GM23338 (cell line): ENCODE results near the gene CDK11A.
"Not testable (repeated sequence)": the region's sequence is repeated elsewhere in the genome, so short reads cannot be mapped to it uniquely, and the experiment has no call there.

ENCODE experiments used
- EZH2 ChIP-seq: fragments of 200-600 bp; sonication (generic); IDR thresholded peaks from one replicate; pipeline ENCODE4 v1.8.0; 2017; ENCODE audit warnings: antibody characterized with exemption, mild to moderate bottlenecking, low read depth; ENCODE audit not compliant: unreplicated experiment
- EZH2phosphoT487 ChIP-seq: fragments of 200-600 bp; sonication (generic); IDR thresholded peaks from one replicate; pipeline ENCODE4 v1.8.1; 2018; ENCODE audit warnings: antibody characterized with exemption; ENCODE audit not compliant: unreplicated experiment
- JUNB ChIP-seq: IDR thresholded peaks from one replicate; pipeline ENCODE4 v1.6.1; 2016; ENCODE audit warnings: antibody characterized with exemption; ENCODE audit not compliant: unreplicated experiment
- POLR2AphosphoS5 ChIP-seq: IDR thresholded peaks from 2 replicates; pipeline ENCODE4 v1.6.1; 2016; ENCODE audit warnings: antibody characterized with exemption, low read depth
- STAT1 ChIP-seq: IDR thresholded peaks from one replicate; pipeline ENCODE4 v1.6.1; 2016; ENCODE audit warnings: antibody characterized with exemption; ENCODE audit not compliant: unreplicated experiment
- ZNF114 ChIP-seq: fragments of 250-450 bp; sonication (Bioruptor Pico); IDR thresholded peaks from 2 replicates; pipeline ENCODE4 v1.5.0; 2020; ENCODE audit warnings: mild to moderate bottlenecking, moderate library complexity
- ZNF331 ChIP-seq: fragments of 250-450 bp; sonication (Bioruptor Pico); IDR thresholded peaks from 2 replicates; pipeline ENCODE4 v1.5.0; 2020; ENCODE audit warnings: low read depth, mild to moderate bottlenecking, moderate library complexity
- TF ChIP-seq, protein P1 (sequence below), 2 experiments: fragments of 200-600 bp in 1 of 2; sonication (generic) in 1 of 2; conservative IDR thresholded peaks; 2 replicates each; pipeline versions ENCODE4 v1.5.1 to v1.6.1; 2016 to 2017; ENCODE audit warnings: antibody characterized with exemption in 2 of 2, low read depth in 2 of 2, mild to moderate bottlenecking in 2 of 2, moderate library complexity in 1 of 2
- TF ChIP-seq, protein P2 (sequence below): IDR thresholded peaks from one replicate; pipeline ENCODE4 v1.6.1; 2018; ENCODE audit warnings: antibody characterized with exemption; ENCODE audit not compliant: unreplicated experiment

- not testable (repeated sequence) for TF ChIP-seq EZH2; STAT1; ZNF114 (CRISPR knock-in tag); EZH2phosphoT487; JUNB; POLR2AphosphoS5; ZNF331
- TF ChIP-seq, protein P1, sequence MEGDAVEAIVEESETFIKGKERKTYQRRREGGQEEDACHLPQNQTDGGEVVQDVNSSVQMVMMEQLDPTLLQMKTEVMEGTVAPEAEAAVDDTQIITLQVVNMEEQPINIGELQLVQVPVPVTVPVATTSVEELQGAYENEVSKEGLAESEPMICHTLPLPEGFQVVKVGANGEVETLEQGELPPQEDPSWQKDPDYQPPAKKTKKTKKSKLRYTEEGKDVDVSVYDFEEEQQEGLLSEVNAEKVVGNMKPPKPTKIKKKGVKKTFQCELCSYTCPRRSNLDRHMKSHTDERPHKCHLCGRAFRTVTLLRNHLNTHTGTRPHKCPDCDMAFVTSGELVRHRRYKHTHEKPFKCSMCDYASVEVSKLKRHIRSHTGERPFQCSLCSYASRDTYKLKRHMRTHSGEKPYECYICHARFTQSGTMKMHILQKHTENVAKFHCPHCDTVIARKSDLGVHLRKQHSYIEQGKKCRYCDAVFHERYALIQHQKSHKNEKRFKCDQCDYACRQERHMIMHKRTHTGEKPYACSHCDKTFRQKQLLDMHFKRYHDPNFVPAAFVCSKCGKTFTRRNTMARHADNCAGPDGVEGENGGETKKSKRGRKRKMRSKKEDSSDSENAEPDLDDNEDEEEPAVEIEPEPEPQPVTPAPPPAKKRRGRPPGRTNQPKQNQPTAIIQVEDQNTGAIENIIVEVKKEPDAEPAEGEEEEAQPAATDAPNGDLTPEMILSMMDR (conservative IDR thresholded peaks at IDR 0.05; ENCODE audit: low read depth in 2 of 2): not testable (repeated sequence)
- TF ChIP-seq, protein P2, sequence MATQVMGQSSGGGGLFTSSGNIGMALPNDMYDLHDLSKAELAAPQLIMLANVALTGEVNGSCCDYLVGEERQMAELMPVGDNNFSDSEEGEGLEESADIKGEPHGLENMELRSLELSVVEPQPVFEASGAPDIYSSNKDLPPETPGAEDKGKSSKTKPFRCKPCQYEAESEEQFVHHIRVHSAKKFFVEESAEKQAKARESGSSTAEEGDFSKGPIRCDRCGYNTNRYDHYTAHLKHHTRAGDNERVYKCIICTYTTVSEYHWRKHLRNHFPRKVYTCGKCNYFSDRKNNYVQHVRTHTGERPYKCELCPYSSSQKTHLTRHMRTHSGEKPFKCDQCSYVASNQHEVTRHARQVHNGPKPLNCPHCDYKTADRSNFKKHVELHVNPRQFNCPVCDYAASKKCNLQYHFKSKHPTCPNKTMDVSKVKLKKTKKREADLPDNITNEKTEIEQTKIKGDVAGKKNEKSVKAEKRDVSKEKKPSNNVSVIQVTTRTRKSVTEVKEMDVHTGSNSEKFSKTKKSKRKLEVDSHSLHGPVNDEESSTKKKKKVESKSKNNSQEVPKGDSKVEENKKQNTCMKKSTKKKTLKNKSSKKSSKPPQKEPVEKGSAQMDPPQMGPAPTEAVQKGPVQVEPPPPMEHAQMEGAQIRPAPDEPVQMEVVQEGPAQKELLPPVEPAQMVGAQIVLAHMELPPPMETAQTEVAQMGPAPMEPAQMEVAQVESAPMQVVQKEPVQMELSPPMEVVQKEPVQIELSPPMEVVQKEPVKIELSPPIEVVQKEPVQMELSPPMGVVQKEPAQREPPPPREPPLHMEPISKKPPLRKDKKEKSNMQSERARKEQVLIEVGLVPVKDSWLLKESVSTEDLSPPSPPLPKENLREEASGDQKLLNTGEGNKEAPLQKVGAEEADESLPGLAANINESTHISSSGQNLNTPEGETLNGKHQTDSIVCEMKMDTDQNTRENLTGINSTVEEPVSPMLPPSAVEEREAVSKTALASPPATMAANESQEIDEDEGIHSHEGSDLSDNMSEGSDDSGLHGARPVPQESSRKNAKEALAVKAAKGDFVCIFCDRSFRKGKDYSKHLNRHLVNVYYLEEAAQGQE: not testable (repeated sequence)
These were observed 1.9 kb upstream of the CDK11A start for GRCh38 chr1:1726088-1726487.
